Upper lobe of right lung (tissue), 1 donor: ENCODE results near the gene USP32. TPM values are rescaled to one million over a fixed set of nuclear protein-coding genes. Genes with fewer than 3 reads are reported as not detected.

Source experiments
- ATAC-seq: fragments of 200-7000 bp; cut with Tn5 transposase; one replicate; pipeline ENCODE4 v1.9.1; 2020; ENCODE audit warnings: mild to moderate bottlenecking, moderate library complexity
- DNase-seq: peaks from one replicate; pipeline ENCODE4 v3.0.0-alpha.2; 2020
- H3K27ac ChIP-seq: fragments of 200-600 bp; one replicate; pipeline ENCODE4 v1.8.0; 2022
- H3K27me3 ChIP-seq: fragments of 200-600 bp; one replicate; pipeline ENCODE4 v1.8.0; 2022; ENCODE audit warnings: mild to moderate bottlenecking
- H3K36me3 ChIP-seq: fragments of 200-600 bp; one replicate; pipeline ENCODE4 v1.8.0; 2022
- H3K4me1 ChIP-seq: fragments of 200-600 bp; one replicate; pipeline ENCODE4 v1.8.0; 2022
- H3K4me3 ChIP-seq: fragments of 200-600 bp; one replicate; pipeline ENCODE4 v1.8.0; 2022; ENCODE audit warnings: mild to moderate bottlenecking
- H3K9me3 ChIP-seq: fragments of 200-600 bp; one replicate; pipeline ENCODE4 v1.8.0; 2022
- intact Hi-C: fragments of 100-400 bp; cut with DNase I; formaldehyde crosslinking; loops from one replicate; pipeline ENCODE4 v1.11.0; 2022
- total RNA-seq: library from RNA; stranded (reverse); fragmentation: NEBNext Ultra II Directional; extraction: Animal tissue kit (Norgen Biotek cat#: 25700); gene quantifications from one replicate; pipeline ENCODE4 v1.2.1, GENCODE V29; 2021
- TF ChIP-seq, protein P1 (sequence below): fragments of 200-600 bp; IDR thresholded peaks from one replicate; pipeline ENCODE4 v1.8.0; 2022; ENCODE audit warnings: antibody characterized with exemption
- donor health status: DM: no; HTN: yes; CAD: no; lungs with severe emphysema.

The USP32 gene
- total RNA-seq, 1 donor from 2014 or later: 72.4 TPM

- intact Hi-C loops: no loop called here
- Histone ChIP-seq H3K27me3 (peaks cover 50% of the 10 kb centered on the region), H3K4me3 (no peak overlapping the region), H3K9me3 (no peaks in the 10 kb centered on the region), H3K36me3 (no peaks in the 10 kb centered on the region), H3K27ac (no peak overlapping the region), H3K4me1 (peaks cover 29% of the 10 kb centered on the region)
- DNase-seq (no peak), ATAC-seq (peak; percentile 42)
- TF ChIP-seq, protein P1, sequence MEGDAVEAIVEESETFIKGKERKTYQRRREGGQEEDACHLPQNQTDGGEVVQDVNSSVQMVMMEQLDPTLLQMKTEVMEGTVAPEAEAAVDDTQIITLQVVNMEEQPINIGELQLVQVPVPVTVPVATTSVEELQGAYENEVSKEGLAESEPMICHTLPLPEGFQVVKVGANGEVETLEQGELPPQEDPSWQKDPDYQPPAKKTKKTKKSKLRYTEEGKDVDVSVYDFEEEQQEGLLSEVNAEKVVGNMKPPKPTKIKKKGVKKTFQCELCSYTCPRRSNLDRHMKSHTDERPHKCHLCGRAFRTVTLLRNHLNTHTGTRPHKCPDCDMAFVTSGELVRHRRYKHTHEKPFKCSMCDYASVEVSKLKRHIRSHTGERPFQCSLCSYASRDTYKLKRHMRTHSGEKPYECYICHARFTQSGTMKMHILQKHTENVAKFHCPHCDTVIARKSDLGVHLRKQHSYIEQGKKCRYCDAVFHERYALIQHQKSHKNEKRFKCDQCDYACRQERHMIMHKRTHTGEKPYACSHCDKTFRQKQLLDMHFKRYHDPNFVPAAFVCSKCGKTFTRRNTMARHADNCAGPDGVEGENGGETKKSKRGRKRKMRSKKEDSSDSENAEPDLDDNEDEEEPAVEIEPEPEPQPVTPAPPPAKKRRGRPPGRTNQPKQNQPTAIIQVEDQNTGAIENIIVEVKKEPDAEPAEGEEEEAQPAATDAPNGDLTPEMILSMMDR: no peak
Observed at GRCh38 chr17:60141111-60142018, 250.6 kb downstream of the USP32 start.

GRCh38 chr17:60139438-60140285 is 252.3 kb downstream of the USP32 start:
- Histone ChIP-seq H3K4me3 (no peak overlapping the region), H3K36me3 (no peaks in the 10 kb centered on the region), H3K4me1 (peaks cover 32% of the 10 kb centered on the region), H3K27ac (no peak overlapping the region), H3K9me3 (no peaks in the 10 kb centered on the region), H3K27me3 (peaks cover 46% of the 10 kb centered on the region)
- intact Hi-C loops: no loop called here
- ATAC-seq (peak; percentile 67), DNase-seq (peak; percentile 87)
- TF ChIP-seq, protein P1: peak; percentile 50

DNA sequence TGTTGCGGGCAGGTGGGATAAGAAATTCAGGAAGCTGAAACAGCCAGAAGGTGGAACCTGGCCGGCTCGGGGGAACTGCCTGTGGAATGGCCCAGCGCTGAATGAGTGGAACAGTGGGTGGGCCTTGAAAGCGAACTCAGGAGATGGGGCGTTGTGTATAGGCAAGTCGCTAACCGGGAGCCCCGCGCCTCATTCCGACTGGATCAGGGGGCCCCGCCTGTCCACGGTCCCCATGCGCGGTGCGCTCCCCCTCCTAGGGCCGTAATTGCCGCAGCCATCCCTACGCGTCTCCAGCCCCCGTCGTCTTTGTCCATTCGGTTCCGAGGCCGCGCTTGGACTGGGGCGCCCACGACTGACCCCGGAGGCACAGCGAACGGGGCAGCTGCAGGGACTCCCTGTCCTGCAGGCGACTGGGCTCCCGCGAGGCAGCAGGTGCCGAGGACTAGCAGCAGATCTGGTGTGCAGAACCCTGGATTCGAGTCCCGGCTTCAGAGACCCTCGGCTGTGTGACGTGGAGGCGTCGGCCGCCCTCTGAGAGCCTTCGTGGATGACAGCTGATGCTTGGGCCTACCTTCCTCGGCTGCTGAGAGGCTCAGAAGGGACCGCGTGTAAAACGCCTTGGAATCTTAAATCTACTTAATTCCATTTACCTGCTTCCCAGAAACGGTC is 253.0 kb downstream of the USP32 start:
- no peaks in the 10 kb centered on the region for H3K36me3 ChIP-seq
- DNase-seq: peak; percentile 53
- H3K4me3 ChIP-seq: no peak overlapping the region
- ATAC-seq: no peak
- H3K9me3 ChIP-seq: no peaks in the 10 kb centered on the region
- intact Hi-C loops: no loop called here
- no peak overlapping the region for H3K27ac ChIP-seq
- TF ChIP-seq, protein P1: no peak
- H3K27me3 ChIP-seq: peaks cover 43% of the 10 kb centered on the region
- H3K4me1 ChIP-seq: peaks cover 38% of the 10 kb centered on the region

DNA sequence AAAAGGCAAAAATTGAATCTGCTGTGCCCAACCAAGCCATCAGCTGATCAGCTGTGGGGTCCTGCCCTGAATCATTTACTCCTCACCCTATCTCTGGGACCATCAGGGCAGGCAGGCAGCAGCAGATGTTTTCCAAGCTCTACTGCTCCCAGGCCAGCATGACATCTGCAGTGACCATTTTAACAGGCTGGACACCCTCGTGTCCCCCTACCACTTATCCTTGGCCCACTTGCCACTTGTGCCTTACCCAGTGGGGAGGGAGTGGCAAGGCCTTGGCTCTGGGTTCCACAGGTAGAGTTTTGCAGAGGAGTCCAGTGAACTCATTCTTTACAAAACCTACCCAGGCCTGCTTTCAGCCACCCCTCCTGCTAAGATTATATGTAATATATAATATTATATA is 254.2 kb downstream of the USP32 start:
- peaks cover 43% of the 10 kb centered on the region for H3K27me3 ChIP-seq
- peaks cover 38% of the 10 kb centered on the region for H3K4me1 ChIP-seq
- H3K4me3 ChIP-seq: no peak overlapping the region
- intact Hi-C loops: no loop called here
- ATAC-seq (no peak), DNase-seq (no peak)
- TF ChIP-seq, protein P1: no peak
- H3K36me3 ChIP-seq: no peaks in the 10 kb centered on the region
- no peaks in the 10 kb centered on the region for H3K9me3 ChIP-seq
- no peak overlapping the region for H3K27ac ChIP-seq

GRCh38 chr17:60135951-60136666 is 255.8 kb downstream of the USP32 start:
- TF ChIP-seq, protein P1: no peak
- H3K4me1 ChIP-seq: peaks cover 26% of the 10 kb centered on the region
- H3K4me3 ChIP-seq: no peak overlapping the region
- H3K36me3 ChIP-seq: no peaks in the 10 kb centered on the region
- H3K27ac ChIP-seq: no peak overlapping the region
- intact Hi-C loops: no loop called here
- DNase-seq: peak; percentile 17
- no peaks in the 10 kb centered on the region for H3K9me3 ChIP-seq
- peaks cover 37% of the 10 kb centered on the region for H3K27me3 ChIP-seq
- no peak for ATAC-seq
